ENCODE measurements around the gene GUCY1B1. TPM values are rescaled to one million over a fixed set of nuclear protein-coding genes. Genes with fewer than 3 reads are reported as not detected.
A peak's percentile ranks its signal among the peaks of the same experiment; 100 is the strongest.

Gene GUCY1B1
- total RNA-seq, 1 donor from 2014 or later = 13.2 TPM

GRCh38 chr4:155761047-155761446 is 2.2 kb downstream of the GUCY1B1 start:
- Mint-ChIP-seq H3K27ac (ENCODE audit: unreplicated experiment) (peak overlapping the region; percentile 19), H3K4me1 (ENCODE audit: unreplicated experiment) (peaks cover 38% of the 10 kb centered on the region), H3K27me3 (ENCODE audit: unreplicated experiment) (no peaks in the 10 kb centered on the region), H3K36me3 (ENCODE audit: unreplicated experiment) (peaks cover 12% of the 10 kb centered on the region), H3K9me3 (ENCODE audit: unreplicated experiment) (no peaks in the 10 kb centered on the region), H3K4me3 (ENCODE audit: unreplicated experiment) (no peak overlapping the region)
- DNase-seq (ENCODE audit: extremely low spot score, unreplicated experiment) = no peak
- no peak for TF ChIP-seq CTCF (IDR thresholded peaks at IDR 0.05)

DNA sequence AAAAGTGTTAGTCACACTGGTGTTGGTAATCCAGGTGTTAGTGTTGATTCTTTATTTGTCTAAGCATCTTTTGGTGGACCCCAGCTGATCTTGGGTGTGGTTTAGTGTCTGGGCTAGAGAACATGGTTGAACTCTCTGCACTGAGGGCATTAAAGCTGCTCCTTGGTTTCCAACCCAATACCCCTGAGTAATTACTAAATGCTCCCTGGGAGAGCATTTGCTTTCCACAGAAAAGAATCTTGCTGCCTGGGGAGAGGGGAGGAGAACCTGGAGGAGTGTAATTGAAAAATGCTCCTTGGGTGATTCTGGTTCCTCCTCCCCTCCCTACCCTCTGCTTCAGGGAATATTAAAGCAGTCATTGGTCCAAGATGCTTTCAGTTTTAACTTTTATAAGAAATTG is 3.1 kb downstream of the GUCY1B1 start:
- Mint-ChIP-seq H3K4me3 (ENCODE audit: unreplicated experiment) (no peak overlapping the region), H3K9me3 (ENCODE audit: unreplicated experiment) (no peaks in the 10 kb centered on the region), H3K27ac (ENCODE audit: unreplicated experiment) (peak overlapping the region; percentile 53), H3K36me3 (ENCODE audit: unreplicated experiment) (peaks cover 12% of the 10 kb centered on the region), H3K4me1 (ENCODE audit: unreplicated experiment) (peaks cover 38% of the 10 kb centered on the region), H3K27me3 (ENCODE audit: unreplicated experiment) (no peaks in the 10 kb centered on the region)
- TF ChIP-seq CTCF (IDR thresholded peaks at IDR 0.05) = no peak
- DNase-seq (ENCODE audit: extremely low spot score, unreplicated experiment) = no peak

DNA sequence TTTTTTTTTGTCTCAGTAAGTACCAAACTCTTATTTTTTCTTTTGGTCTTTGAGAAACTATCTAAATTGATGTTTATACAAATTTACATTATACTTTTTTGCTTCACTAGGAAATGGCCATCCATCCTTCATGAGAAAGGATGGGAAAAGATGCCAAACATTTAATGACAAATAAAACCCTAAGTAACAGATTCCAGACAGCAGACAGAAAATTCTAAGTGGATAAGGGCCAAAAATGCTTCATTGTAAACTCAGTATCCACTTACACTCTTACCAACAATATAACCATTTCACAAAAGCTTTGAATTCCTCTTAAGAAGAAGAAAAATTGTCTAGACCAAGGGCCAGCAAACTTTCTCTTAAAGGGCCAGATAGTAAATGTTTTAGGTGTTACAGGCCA is 3.5 kb downstream of the GUCY1B1 start:
- H3K9me3 Mint-ChIP-seq (ENCODE audit: unreplicated experiment) = no peaks in the 10 kb centered on the region
- DNase-seq (ENCODE audit: extremely low spot score, unreplicated experiment) = no peak
- no peak for TF ChIP-seq CTCF (IDR thresholded peaks at IDR 0.05)
- H3K27me3 Mint-ChIP-seq (ENCODE audit: unreplicated experiment) = no peaks in the 10 kb centered on the region
- peak overlapping the region; percentile 53 for H3K27ac Mint-ChIP-seq (ENCODE audit: unreplicated experiment)
- peak overlapping the region; percentile 7 for H3K4me3 Mint-ChIP-seq (ENCODE audit: unreplicated experiment)
- peaks cover 12% of the 10 kb centered on the region for H3K36me3 Mint-ChIP-seq (ENCODE audit: unreplicated experiment)
- H3K4me1 Mint-ChIP-seq (ENCODE audit: unreplicated experiment) = peaks cover 38% of the 10 kb centered on the region

DNA sequence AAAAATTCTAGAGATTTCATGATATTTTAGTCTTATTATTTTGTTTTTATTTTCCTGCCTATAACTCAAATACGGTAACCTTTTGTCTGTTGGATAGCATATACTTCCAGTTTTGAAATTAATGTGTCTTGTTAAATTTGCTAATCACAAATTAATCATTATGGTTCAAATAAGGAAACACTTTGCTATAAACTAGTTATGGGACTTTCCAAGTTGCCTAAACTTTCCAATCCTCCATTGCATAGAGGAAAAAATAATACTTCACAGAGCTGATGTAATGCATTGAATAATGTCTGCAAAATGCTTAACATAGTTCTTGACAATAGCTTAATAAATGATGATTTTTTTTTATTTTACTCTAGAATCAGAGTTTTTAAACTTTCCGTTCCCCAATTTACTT is 4.7 kb downstream of the GUCY1B1 start:
- Mint-ChIP-seq H3K9me3 (ENCODE audit: unreplicated experiment) (no peaks in the 10 kb centered on the region), H3K4me1 (ENCODE audit: unreplicated experiment) (peaks cover 37% of the 10 kb centered on the region), H3K4me3 (ENCODE audit: unreplicated experiment) (no peak overlapping the region), H3K36me3 (ENCODE audit: unreplicated experiment) (peaks cover 12% of the 10 kb centered on the region), H3K27ac (ENCODE audit: unreplicated experiment) (no peak overlapping the region), H3K27me3 (ENCODE audit: unreplicated experiment) (no peaks in the 10 kb centered on the region)
- TF ChIP-seq CTCF (IDR thresholded peaks at IDR 0.05) = no peak
- DNase-seq (ENCODE audit: extremely low spot score, unreplicated experiment) = no peak

- Mint-ChIP-seq H3K4me1 (ENCODE audit: unreplicated experiment) (peaks cover 35% of the 10 kb centered on the region), H3K27me3 (ENCODE audit: unreplicated experiment) (no peaks in the 10 kb centered on the region), H3K4me3 (ENCODE audit: unreplicated experiment) (no peak overlapping the region), H3K9me3 (ENCODE audit: unreplicated experiment) (no peaks in the 10 kb centered on the region), H3K27ac (ENCODE audit: unreplicated experiment) (no peak overlapping the region), H3K36me3 (ENCODE audit: unreplicated experiment) (peaks cover 12% of the 10 kb centered on the region)
- DNase-seq (ENCODE audit: extremely low spot score, unreplicated experiment) = no peak
- no peak for TF ChIP-seq CTCF (IDR thresholded peaks at IDR 0.05)
Observed at GRCh38 chr4:155765149-155765548, 6.3 kb downstream of the GUCY1B1 start.
